Fibroblast of lung (primary cell): Measurements from ENCODE around the gene MIEF1. TPM values are rescaled to one million over a fixed set of nuclear protein-coding genes. Genes with fewer than 3 reads are reported as not detected.

ENCODE experiments used
- DNase-seq, 2 donors: peaks; one replicate each; pipeline versions ENCODE4 v3.0.0 to v3.0.0-alpha.2; 2010; ENCODE audit warnings: low read depth in 2 of 2
- H2AFZ ChIP-seq: 2 replicates; pipeline ENCODE4 v1.5.1; 2012; ENCODE audit warnings: low read length, control low read depth, inconsistent platforms
- H3K27ac ChIP-seq: 2 replicates; pipeline ENCODE4 v1.5.1; 2011; ENCODE audit warnings: low read length, control low read depth; ENCODE audit not compliant: insufficient read depth
- H3K27me3 ChIP-seq: 2 replicates; pipeline ENCODE4 v1.5.1; 2011; ENCODE audit warnings: mild to moderate bottlenecking, low read length; ENCODE audit not compliant: control insufficient read depth, insufficient read depth
- H3K36me3 ChIP-seq: 2 replicates; pipeline ENCODE4 v1.5.1; 2011; ENCODE audit warnings: low read length; ENCODE audit not compliant: control insufficient read depth, insufficient read depth
- H3K4me1 ChIP-seq: 2 replicates; pipeline ENCODE4 v1.5.1; 2011; ENCODE audit warnings: low read length; ENCODE audit not compliant: control insufficient read depth, insufficient read depth; ENCODE audit errors: extremely low read depth
- H3K4me2 ChIP-seq: 2 replicates; pipeline ENCODE4 v1.5.1; 2011; ENCODE audit warnings: low read length, control low read depth; ENCODE audit not compliant: insufficient read depth; ENCODE audit errors: extremely low read depth
- H3K4me3 ChIP-seq, 4 experiments: fragments of 200-600 bp in 1 of 4; sonication (generic) in 1 of 4; replicated peaks in 1 of 4; 2 replicates each; pipeline ENCODE4 v1.5.1; 2011 to 2016; ENCODE audit warnings: low read length in 4 of 4, low read depth in 3 of 4, mild to moderate bottlenecking in 3 of 4, control low read depth in 2 of 4, inconsistent platforms in 1 of 4, mixed read lengths in 1 of 4; ENCODE audit not compliant: insufficient read depth in 1 of 4; ENCODE audit errors: control extremely low read depth in 1 of 4
- H3K79me2 ChIP-seq: 2 replicates; pipeline ENCODE4 v1.5.1; 2012; ENCODE audit warnings: mild to moderate bottlenecking, low read length, inconsistent platforms; ENCODE audit not compliant: control insufficient read depth, insufficient read depth
- H3K9ac ChIP-seq: 2 replicates; pipeline ENCODE4 v1.5.1; 2011; ENCODE audit warnings: mild to moderate bottlenecking, low read length, control low read depth; ENCODE audit not compliant: insufficient read depth
- H3K9me3 ChIP-seq: 2 replicates; pipeline ENCODE4 v1.5.1; 2012; ENCODE audit warnings: low read depth, low read length; ENCODE audit not compliant: control insufficient read depth, insufficient read depth
- H4K20me1 ChIP-seq: 2 replicates; pipeline ENCODE4 v1.5.1; 2011; ENCODE audit warnings: low read length; ENCODE audit not compliant: control insufficient read depth, insufficient read depth; ENCODE audit errors: extremely low read depth
- CTCF ChIP-seq, 2 donors: IDR thresholded peaks in 1 of 2; conservative IDR thresholded peaks in 1 of 2; 1 replicate in 1 of 2; 2 replicates in 1 of 2; pipeline ENCODE4 v1.5.1; 2011 to 2012; ENCODE audit warnings: low read length in 2 of 2, control low read depth in 1 of 2, inconsistent platforms in 1 of 2, low read depth in 1 of 2, mild to moderate bottlenecking in 1 of 2
- EZH2 ChIP-seq: IDR thresholded peaks from 2 replicates; pipeline ENCODE4 v1.5.1; 2012; ENCODE audit warnings: low read length, control low read depth, mild to moderate bottlenecking; ENCODE audit errors: missing control alignments
- polyA plus RNA-seq, 2 donors: library from polyadenylated mRNA; depleted of rRNA in 1 of 2; stranded (reverse) in 1 of 2; unstranded in 1 of 2; fragments of >200 nt; gene quantifications; 2 replicates each; pipeline ENCODE4 v1.2.1, GENCODE V29; 2011 to 2012; ENCODE audit warnings: missing spikeins in 1 of 2
- total RNA-seq: library from RNA; depleted of rRNA; stranded (reverse); fragments of >200 nt; gene quantifications from 2 replicates; pipeline ENCODE4 v1.2.1, GENCODE V29; 2014

Gene MIEF1
- total and polyA plus RNA-seq, 2 donors (not counting 1 experiment from before 2014, with no cell fraction given) = 16.8 to 19.0 TPM

- no peak overlapping the region for H3K4me2 ChIP-seq
- peaks cover 2% of the 10 kb centered on the region for H3K4me1 ChIP-seq
- no peak overlapping the region for H3K27ac ChIP-seq
- H3K79me2 ChIP-seq = no peaks in the 10 kb centered on the region
- H3K9me3 ChIP-seq = no peaks in the 10 kb centered on the region
- peaks cover 2% of the 10 kb centered on the region for H4K20me1 ChIP-seq
- peaks cover 3% of the 10 kb centered on the region for H3K27me3 ChIP-seq
- H3K4me3 ChIP-seq = no peak overlapping the region
- no peak overlapping the region for H3K9ac ChIP-seq
- H3K36me3 ChIP-seq = no peaks in the 10 kb centered on the region
- TF ChIP-seq EZH2 (no peak), CTCF (conservative IDR thresholded peaks at IDR 0.05 in 1 of 2, IDR thresholded peaks at IDR 0.05 in 1 of 2; ENCODE audit: low read depth in 1 of 2, low read length in 2 of 2) (peak; percentile 11 to 47)
- H2AFZ ChIP-seq = no peak overlapping the region
- no peak for DNase-seq
Measured at GRCh38 chr22:39543095-39543494, 41.0 kb downstream of the MIEF1 start.

- Histone ChIP-seq H4K20me1 (peaks cover 2% of the 10 kb centered on the region), H3K4me2 (no peak overlapping the region), H3K9me3 (no peaks in the 10 kb centered on the region), H3K27ac (no peak overlapping the region), H3K27me3 (peaks cover 6% of the 10 kb centered on the region), H3K4me3 (no peak overlapping the region), H3K36me3 (no peaks in the 10 kb centered on the region), H3K79me2 (no peaks in the 10 kb centered on the region), H3K4me1 (peaks cover 2% of the 10 kb centered on the region), H3K9ac (no peak overlapping the region), H2AFZ (no peak overlapping the region)
- TF ChIP-seq CTCF (conservative IDR thresholded peaks at IDR 0.05 in 1 of 2, IDR thresholded peaks at IDR 0.05 in 1 of 2; ENCODE audit: low read depth in 1 of 2, low read length in 2 of 2) (no peak), EZH2 (no peak)
- DNase-seq = peak in 1 of 2 donors; percentile 29
Measured at GRCh38 chr22:39545386-39546365, 43.6 kb downstream of the MIEF1 start.

GRCh38 chr22:39546889-39547586, 44.9 kb downstream of the MIEF1 start:
- TF ChIP-seq EZH2 (no peak), CTCF (conservative IDR thresholded peaks at IDR 0.05 in 1 of 2, IDR thresholded peaks at IDR 0.05 in 1 of 2; ENCODE audit: low read depth in 1 of 2, low read length in 2 of 2) (no peak)
- Histone ChIP-seq H3K4me2 (peak overlapping the region; percentile 23), H3K9me3 (no peaks in the 10 kb centered on the region), H3K4me1 (peaks cover 2% of the 10 kb centered on the region), H3K27ac (no peak overlapping the region), H3K36me3 (no peaks in the 10 kb centered on the region), H3K79me2 (no peaks in the 10 kb centered on the region), H3K4me3 (no peak overlapping the region), H4K20me1 (peaks cover 2% of the 10 kb centered on the region), H3K27me3 (peaks cover 7% of the 10 kb centered on the region), H2AFZ (no peak overlapping the region), H3K9ac (no peak overlapping the region)
- peak; percentile 56 to 59 for DNase-seq
